GM13977 (cell line): ENCODE measurements around the gene ZDHHC14.

Source experiments
- DNase-seq: peaks from one replicate; pipeline ENCODE4 v3.0.0; 2012; ENCODE audit warnings: low spot score
- in situ Hi-C: fragments of 300-500 bp; cut with MboI; formaldehyde crosslinking; loops from one replicate; pipeline ENCODE4 v1.12.0; 2022; ENCODE audit warnings: low sequenced_read_pairs, low pct_unique_long_range_greater_than_20kb, mixed read lengths, inconsistent platforms; ENCODE audit not compliant: unreplicated experiment
- TF ChIP-seq, protein P1 (sequence below): IDR thresholded peaks from 2 replicates; pipeline ENCODE4 v1.5.1; 2012; ENCODE audit warnings: mild to moderate bottlenecking, control low read depth; ENCODE audit not compliant: insufficient read depth; ENCODE audit errors: extremely low read depth, missing control alignments

The ZDHHC14 gene

DNA sequence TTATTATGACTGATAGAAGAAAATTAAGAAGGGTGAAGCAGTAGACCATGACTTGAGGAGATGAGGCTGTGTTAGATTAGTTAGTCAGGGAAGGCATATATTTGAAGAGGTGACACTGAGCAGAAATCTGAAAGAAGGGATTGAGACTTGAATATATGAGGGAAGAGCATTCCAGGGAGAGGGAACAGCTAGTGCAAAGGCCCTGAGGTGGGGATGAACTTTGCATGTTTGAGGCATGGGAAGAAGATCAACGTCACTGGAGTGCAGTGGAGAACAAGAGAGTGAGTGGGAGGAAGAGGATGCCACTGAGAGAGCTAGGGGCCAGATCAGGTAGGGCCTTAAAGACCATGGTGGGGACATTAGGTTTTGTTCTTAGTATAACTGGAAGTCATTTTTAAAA, 119.0 kb downstream of the ZDHHC14 start:
- TF ChIP-seq, protein P1, sequence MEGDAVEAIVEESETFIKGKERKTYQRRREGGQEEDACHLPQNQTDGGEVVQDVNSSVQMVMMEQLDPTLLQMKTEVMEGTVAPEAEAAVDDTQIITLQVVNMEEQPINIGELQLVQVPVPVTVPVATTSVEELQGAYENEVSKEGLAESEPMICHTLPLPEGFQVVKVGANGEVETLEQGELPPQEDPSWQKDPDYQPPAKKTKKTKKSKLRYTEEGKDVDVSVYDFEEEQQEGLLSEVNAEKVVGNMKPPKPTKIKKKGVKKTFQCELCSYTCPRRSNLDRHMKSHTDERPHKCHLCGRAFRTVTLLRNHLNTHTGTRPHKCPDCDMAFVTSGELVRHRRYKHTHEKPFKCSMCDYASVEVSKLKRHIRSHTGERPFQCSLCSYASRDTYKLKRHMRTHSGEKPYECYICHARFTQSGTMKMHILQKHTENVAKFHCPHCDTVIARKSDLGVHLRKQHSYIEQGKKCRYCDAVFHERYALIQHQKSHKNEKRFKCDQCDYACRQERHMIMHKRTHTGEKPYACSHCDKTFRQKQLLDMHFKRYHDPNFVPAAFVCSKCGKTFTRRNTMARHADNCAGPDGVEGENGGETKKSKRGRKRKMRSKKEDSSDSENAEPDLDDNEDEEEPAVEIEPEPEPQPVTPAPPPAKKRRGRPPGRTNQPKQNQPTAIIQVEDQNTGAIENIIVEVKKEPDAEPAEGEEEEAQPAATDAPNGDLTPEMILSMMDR, result no peak
- DNase-seq, result no peak
- in situ Hi-C loops, result no loop called here

DNA sequence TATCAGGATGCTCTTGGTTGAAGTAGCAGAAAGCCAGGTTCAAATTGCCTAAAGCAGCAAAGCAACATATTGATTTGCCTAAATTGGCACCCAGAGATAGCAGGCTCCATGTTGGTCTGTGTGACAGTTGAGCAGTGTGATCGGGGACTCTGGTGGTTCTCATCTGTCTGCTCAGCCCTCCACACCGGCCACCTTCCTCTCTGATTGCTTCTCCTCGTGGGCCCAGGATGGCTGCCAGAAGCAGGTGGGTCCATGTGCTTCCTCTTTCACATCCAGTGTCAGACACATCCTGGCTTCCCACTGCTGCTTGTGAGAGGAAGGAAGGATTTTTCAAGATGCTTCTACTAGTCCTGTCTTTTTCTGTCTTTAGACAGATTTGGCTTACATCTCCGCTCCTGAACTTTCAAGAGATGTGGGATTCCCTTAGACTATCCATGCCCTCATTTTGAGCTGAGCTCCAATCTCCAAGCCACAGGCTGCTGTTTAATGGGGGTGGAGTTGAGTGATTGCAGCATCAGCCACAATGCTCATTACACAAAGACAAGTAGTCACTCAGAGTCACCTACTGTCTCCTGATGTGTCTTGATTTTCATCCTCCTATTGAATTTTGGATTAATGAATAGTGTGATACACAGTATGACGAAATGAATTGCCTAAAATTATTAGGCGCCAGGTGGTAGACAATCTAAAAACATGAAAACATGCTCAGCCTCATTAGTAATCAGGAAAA, 122.2 kb downstream of the ZDHHC14 start:
- in situ Hi-C loops, result no loop called here
- TF ChIP-seq, protein P1, result no peak
- DNase-seq, result no peak

DNA sequence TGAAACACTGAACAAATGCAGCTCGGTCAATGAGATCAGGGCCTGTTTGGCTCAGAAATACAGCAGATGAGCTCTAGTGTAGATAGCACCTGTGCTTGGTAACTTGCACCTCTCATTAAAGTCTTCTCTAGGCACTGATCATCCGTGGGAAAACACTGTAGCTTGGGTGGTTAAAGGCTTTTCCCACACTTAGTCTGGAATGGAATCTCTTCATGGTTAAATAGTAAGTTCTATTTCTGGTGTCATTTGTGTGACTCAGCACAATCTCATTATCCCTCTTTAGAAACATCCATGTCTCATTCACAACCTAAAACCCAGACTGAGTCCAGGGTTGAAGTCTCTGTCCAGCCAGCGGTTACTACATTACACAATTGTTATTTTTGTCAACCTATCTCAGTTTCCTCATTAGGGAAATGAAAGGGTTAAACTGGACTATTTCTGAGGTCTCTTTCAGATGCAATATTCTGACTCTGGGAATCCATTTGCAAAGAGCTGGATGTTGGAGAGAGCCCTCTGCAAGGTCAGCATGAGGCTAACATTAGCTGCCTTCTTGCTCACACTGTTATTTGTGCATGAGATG, 125.0 kb downstream of the ZDHHC14 start:
- in situ Hi-C loops, result no loop called here
- TF ChIP-seq, protein P1, result no peak
- DNase-seq, result no peak

DNA sequence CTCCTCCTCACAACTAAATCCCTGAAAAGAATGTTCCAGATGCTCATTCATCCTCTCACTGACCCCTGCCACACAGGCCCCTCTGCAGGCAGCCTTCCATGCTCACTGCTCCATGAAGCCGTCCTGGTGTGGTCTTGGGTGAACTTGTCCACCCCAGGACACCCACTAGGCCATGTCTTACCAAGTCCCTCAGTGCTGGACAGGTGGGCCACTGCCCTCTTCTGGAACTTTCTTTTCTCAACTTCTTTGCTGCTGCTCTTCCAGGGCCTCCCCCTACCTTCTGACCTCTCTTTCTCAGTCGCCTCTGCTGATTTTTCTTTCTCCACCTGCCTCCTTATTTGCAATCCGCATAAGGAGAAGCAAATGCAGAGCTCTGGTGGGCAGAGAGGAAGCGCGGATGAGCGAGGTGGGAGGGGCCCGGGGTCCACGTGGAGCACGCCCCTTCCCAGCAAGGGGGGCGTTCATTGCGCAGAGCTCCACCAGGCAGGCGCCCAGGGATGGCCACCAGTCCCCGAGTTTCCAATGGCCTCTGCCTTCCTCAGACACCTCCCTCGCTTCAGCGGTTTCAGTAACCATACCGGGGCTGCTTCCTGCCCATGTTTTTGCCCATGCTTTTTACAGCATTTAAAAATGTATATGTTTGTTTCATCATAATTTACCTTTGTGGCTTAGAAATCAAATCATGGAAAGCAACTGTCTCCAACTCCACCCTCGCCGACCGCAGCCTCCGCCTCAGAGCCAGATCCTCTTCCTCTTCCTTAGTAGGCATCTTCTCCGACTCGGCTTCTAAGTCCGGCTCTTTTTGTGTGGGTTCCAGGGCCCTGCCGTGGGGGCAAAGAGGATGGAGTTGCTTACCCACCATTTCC, 129.6 kb downstream of the ZDHHC14 start:
- TF ChIP-seq, protein P1, result no peak
- in situ Hi-C loops, result no loop called here
- peak; percentile 34 for DNase-seq

DNA sequence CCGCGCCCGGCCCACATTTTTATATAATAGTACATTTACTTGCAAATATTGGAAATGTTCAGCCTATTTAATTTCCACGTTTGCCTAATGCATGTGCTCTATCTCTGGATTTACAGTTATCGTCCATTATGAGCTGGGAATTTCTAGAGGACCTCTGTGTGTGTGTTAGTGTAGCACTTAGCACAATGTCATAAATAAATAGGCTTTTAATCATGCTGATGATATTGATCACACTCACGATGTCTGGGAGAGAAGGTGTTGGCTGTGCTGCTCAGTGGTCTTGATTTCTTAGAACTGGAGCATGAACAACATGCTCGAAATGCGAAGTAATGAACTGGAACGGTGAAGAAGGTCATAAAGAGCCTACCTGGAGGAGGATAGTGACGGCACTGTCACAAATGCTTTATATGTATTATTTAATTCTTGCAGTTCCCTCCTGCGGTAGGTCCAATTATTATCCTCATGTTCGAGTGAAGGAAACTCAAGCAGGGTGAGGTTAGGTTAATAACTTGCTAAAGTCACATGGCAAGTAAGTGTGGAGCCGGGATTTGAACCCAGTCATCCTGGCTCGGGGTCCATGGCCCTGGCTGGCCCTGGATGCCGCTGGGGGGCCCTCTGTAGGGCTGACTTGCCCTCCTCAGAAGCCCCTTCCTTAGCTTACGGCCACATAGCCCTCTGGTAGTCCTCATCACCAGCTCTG, 130.8 kb downstream of the ZDHHC14 start:
- TF ChIP-seq, protein P1, result no peak
- in situ Hi-C loops, result no loop called here
- no peak for DNase-seq

DNA sequence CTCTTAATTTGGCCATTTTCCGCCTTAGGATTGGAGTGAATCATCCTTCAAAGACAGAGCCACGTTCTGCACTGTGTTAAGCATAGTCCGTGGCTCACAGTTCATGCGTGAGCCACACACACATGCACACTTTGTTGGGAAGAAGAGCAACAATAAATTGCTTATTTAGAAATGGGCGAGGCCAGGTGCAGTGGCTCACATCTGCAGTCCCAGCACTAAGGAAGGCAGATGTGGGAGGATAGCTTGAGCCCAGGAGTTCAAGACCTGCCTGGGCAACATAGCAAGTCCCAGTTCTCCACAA, 131.3 kb downstream of the ZDHHC14 start:
- DNase-seq, result no peak
- TF ChIP-seq, protein P1, result no peak
- in situ Hi-C loops, result no loop called here
